ENCODE results near the gene PEX14.

Gene PEX14

GRCh38 chr1:10594595-10595223 lies 120.0 kb downstream of the PEX14 start:
- WGBS, 2 experiments (ENCODE audit: insufficient coverage in 2 of 2): 46 to 53% methylated on average over 9 of the region's 9 CpGs
- no peak overlapping the region for H3K4me3 ChIP-seq (ENCODE audit: extremely low read depth, insufficient read depth, low read length, poor library complexity, severe bottlenecking)

GRCh38 chr1:10596780-10597179 lies 122.0 kb downstream of the PEX14 start:
- Histone ChIP-seq H3K9me3 (ENCODE audit: control insufficient read depth, low read length) (no peaks in the 10 kb centered on the region), H3K27ac (ENCODE audit: low read depth, low read length, severe bottlenecking) (no peak overlapping the region), H3K4me1 (ENCODE audit: control insufficient read depth, insufficient read depth, low read length, poor library complexity, severe bottlenecking) (peaks cover 38% of the 10 kb centered on the region), H3K36me3 (ENCODE audit: control insufficient read depth, insufficient read depth, low read length) (no peaks in the 10 kb centered on the region), H3K4me3 (ENCODE audit: extremely low read depth, insufficient read depth, low read length, poor library complexity, severe bottlenecking) (no peak overlapping the region)
- 93 to 96% methylated on average over 5 to 6 of the region's 6 CpGs for WGBS, 2 experiments (ENCODE audit: insufficient coverage in 2 of 2)

More at GRCh38 chr1:10594595-10595223, 120.0 kb downstream of the PEX14 start:
- H3K36me3 ChIP-seq (ENCODE audit: control insufficient read depth, insufficient read depth, low read length): no peaks in the 10 kb centered on the region
- peaks cover 33% of the 10 kb centered on the region for H3K4me1 ChIP-seq (ENCODE audit: control insufficient read depth, insufficient read depth, low read length, poor library complexity, severe bottlenecking)
- H3K9me3 ChIP-seq (ENCODE audit: control insufficient read depth, low read length): no peaks in the 10 kb centered on the region
- H3K27ac ChIP-seq (ENCODE audit: low read depth, low read length, severe bottlenecking): no peak overlapping the region

GRCh38 chr1:10597492-10598388 lies 123.0 kb downstream of the PEX14 start:
- Histone ChIP-seq H3K4me1 (ENCODE audit: control insufficient read depth, insufficient read depth, low read length, poor library complexity, severe bottlenecking) (peaks cover 35% of the 10 kb centered on the region), H3K9me3 (ENCODE audit: control insufficient read depth, low read length) (no peaks in the 10 kb centered on the region), H3K27ac (ENCODE audit: low read depth, low read length, severe bottlenecking) (no peak overlapping the region), H3K4me3 (ENCODE audit: extremely low read depth, insufficient read depth, low read length, poor library complexity, severe bottlenecking) (no peak overlapping the region), H3K36me3 (ENCODE audit: control insufficient read depth, insufficient read depth, low read length) (no peaks in the 10 kb centered on the region)
- WGBS, 2 experiments (ENCODE audit: insufficient coverage in 2 of 2): 91 to 94% methylated on average over 11 to 12 of the region's 13 CpGs

GRCh38 chr1:10598389-10598702 lies 123.6 kb downstream of the PEX14 start:
- Histone ChIP-seq H3K4me3 (ENCODE audit: extremely low read depth, insufficient read depth, low read length, poor library complexity, severe bottlenecking) (no peak overlapping the region), H3K9me3 (ENCODE audit: control insufficient read depth, low read length) (no peaks in the 10 kb centered on the region), H3K36me3 (ENCODE audit: control insufficient read depth, insufficient read depth, low read length) (no peaks in the 10 kb centered on the region), H3K4me1 (ENCODE audit: control insufficient read depth, insufficient read depth, low read length, poor library complexity, severe bottlenecking) (peaks cover 35% of the 10 kb centered on the region), H3K27ac (ENCODE audit: low read depth, low read length, severe bottlenecking) (no peak overlapping the region)
- WGBS, 2 experiments (ENCODE audit: insufficient coverage in 2 of 2): 90% methylated on average over 6 of the region's 6 CpGs; no CpG with 5 or more reads in 1 of the 2 experiments

GRCh38 chr1:10599194-10599861 lies 124.6 kb downstream of the PEX14 start:
- 95 to 100% methylated on average over 4 to 6 of the region's 6 CpGs for WGBS, 2 experiments (ENCODE audit: insufficient coverage in 2 of 2)
- Histone ChIP-seq H3K4me1 (ENCODE audit: control insufficient read depth, insufficient read depth, low read length, poor library complexity, severe bottlenecking) (peaks cover 35% of the 10 kb centered on the region), H3K36me3 (ENCODE audit: control insufficient read depth, insufficient read depth, low read length) (no peaks in the 10 kb centered on the region), H3K4me3 (ENCODE audit: extremely low read depth, insufficient read depth, low read length, poor library complexity, severe bottlenecking) (no peak overlapping the region), H3K9me3 (ENCODE audit: control insufficient read depth, low read length) (no peaks in the 10 kb centered on the region), H3K27ac (ENCODE audit: low read depth, low read length, severe bottlenecking) (no peak overlapping the region)

GRCh38 chr1:10601342-10602070 lies 126.8 kb downstream of the PEX14 start:
- Histone ChIP-seq H3K4me3 (ENCODE audit: extremely low read depth, insufficient read depth, low read length, poor library complexity, severe bottlenecking) (no peak overlapping the region), H3K9me3 (ENCODE audit: control insufficient read depth, low read length) (no peaks in the 10 kb centered on the region), H3K4me1 (ENCODE audit: control insufficient read depth, insufficient read depth, low read length, poor library complexity, severe bottlenecking) (peaks cover 19% of the 10 kb centered on the region), H3K27ac (ENCODE audit: low read depth, low read length, severe bottlenecking) (no peak overlapping the region), H3K36me3 (ENCODE audit: control insufficient read depth, insufficient read depth, low read length) (peaks cover 6% of the 10 kb centered on the region)
- WGBS, 2 experiments (ENCODE audit: insufficient coverage in 2 of 2): 85 to 93% methylated on average over 6 of the region's 6 CpGs

GRCh38 chr1:10602936-10603335 lies 128.2 kb downstream of the PEX14 start:
- Histone ChIP-seq H3K27ac (ENCODE audit: low read depth, low read length, severe bottlenecking) (no peak overlapping the region), H3K9me3 (ENCODE audit: control insufficient read depth, low read length) (no peaks in the 10 kb centered on the region), H3K4me3 (ENCODE audit: extremely low read depth, insufficient read depth, low read length, poor library complexity, severe bottlenecking) (no peak overlapping the region), H3K4me1 (ENCODE audit: control insufficient read depth, insufficient read depth, low read length, poor library complexity, severe bottlenecking) (peaks cover 18% of the 10 kb centered on the region), H3K36me3 (ENCODE audit: control insufficient read depth, insufficient read depth, low read length) (peaks cover 6% of the 10 kb centered on the region)
- WGBS, 2 experiments (ENCODE audit: insufficient coverage in 2 of 2): 92% methylated on average over 2 of the region's 3 CpGs; no CpG with 5 or more reads in 1 of the 2 experiments

- H3K9me3 ChIP-seq (ENCODE audit: control insufficient read depth, low read length): no peaks in the 10 kb centered on the region
- WGBS, 2 experiments (ENCODE audit: insufficient coverage in 2 of 2): 91 to 93% methylated on average over 5 to 6 of the region's 7 CpGs
- H3K4me1 ChIP-seq (ENCODE audit: control insufficient read depth, insufficient read depth, low read length, poor library complexity, severe bottlenecking): peaks cover 4% of the 10 kb centered on the region
- no peak overlapping the region for H3K27ac ChIP-seq (ENCODE audit: low read depth, low read length, severe bottlenecking)
- H3K4me3 ChIP-seq (ENCODE audit: extremely low read depth, insufficient read depth, low read length, poor library complexity, severe bottlenecking): no peak overlapping the region
- H3K36me3 ChIP-seq (ENCODE audit: control insufficient read depth, insufficient read depth, low read length): peaks cover 6% of the 10 kb centered on the region
Measured at GRCh38 chr1:10604966-10605365, 130.2 kb downstream of the PEX14 start.

- Histone ChIP-seq H3K4me1 (ENCODE audit: control insufficient read depth, insufficient read depth, low read length, poor library complexity, severe bottlenecking) (peaks cover 4% of the 10 kb centered on the region), H3K9me3 (ENCODE audit: control insufficient read depth, low read length) (no peaks in the 10 kb centered on the region), H3K27ac (ENCODE audit: low read depth, low read length, severe bottlenecking) (no peak overlapping the region), H3K36me3 (ENCODE audit: control insufficient read depth, insufficient read depth, low read length) (peaks cover 6% of the 10 kb centered on the region), H3K4me3 (ENCODE audit: extremely low read depth, insufficient read depth, low read length, poor library complexity, severe bottlenecking) (no peak overlapping the region)
- 74 to 86% methylated on average over 3 to 5 of the region's 7 CpGs for WGBS, 2 experiments (ENCODE audit: insufficient coverage in 2 of 2)
Measured at GRCh38 chr1:10606064-10606463, 131.3 kb downstream of the PEX14 start.

GRCh38 chr1:10607228-10607627 lies 132.5 kb downstream of the PEX14 start:
- Histone ChIP-seq H3K36me3 (ENCODE audit: control insufficient read depth, insufficient read depth, low read length) (peaks cover 6% of the 10 kb centered on the region), H3K9me3 (ENCODE audit: control insufficient read depth, low read length) (no peaks in the 10 kb centered on the region), H3K4me1 (ENCODE audit: control insufficient read depth, insufficient read depth, low read length, poor library complexity, severe bottlenecking) (no peaks in the 10 kb centered on the region), H3K27ac (ENCODE audit: low read depth, low read length, severe bottlenecking) (no peak overlapping the region), H3K4me3 (ENCODE audit: extremely low read depth, insufficient read depth, low read length, poor library complexity, severe bottlenecking) (no peak overlapping the region)
- WGBS, 2 experiments (ENCODE audit: insufficient coverage in 2 of 2): 86% methylated on average over 3 of the region's 3 CpGs; no CpG with 5 or more reads in 1 of the 2 experiments

Measured in mesodermal cell (in vitro differentiated cells).